KMS-11 (cell line): Measurements from ENCODE around the gene MAML2.

Source experiments
- H2AFZ ChIP-seq: fragments of 200-600 bp; sonication (generic); 2 replicates; pipeline ENCODE4 v1.6.1; 2016; ENCODE audit warnings: antibody characterized with exemption, mixed run types, low read depth
- H3K27ac ChIP-seq: fragments of 200-600 bp; sonication (generic); 2 replicates; pipeline ENCODE4 v1.6.1; 2016; ENCODE audit warnings: mild to moderate bottlenecking, mixed run types
- H3K27me3 ChIP-seq: fragments of 200-600 bp; sonication (generic); 2 replicates; pipeline ENCODE4 v1.6.1; 2017; ENCODE audit warnings: mild to moderate bottlenecking, low read depth, mixed run types, moderate library complexity; ENCODE audit not compliant: insufficient read depth
- H3K36me3 ChIP-seq: fragments of 200-600 bp; sonication (generic); 2 replicates; pipeline ENCODE4 v1.6.1; 2017; ENCODE audit warnings: mild to moderate bottlenecking, mixed run types; ENCODE audit not compliant: insufficient read depth
- H3K4me1 ChIP-seq: fragments of 200-600 bp; sonication (generic); 2 replicates; pipeline ENCODE4 v1.6.1; 2016; ENCODE audit warnings: mild to moderate bottlenecking, low read depth, mixed run types; ENCODE audit not compliant: poor library complexity, severe bottlenecking
- H3K4me2 ChIP-seq: fragments of 200-600 bp; sonication (generic); 2 replicates; pipeline ENCODE4 v1.7.0; 2016; ENCODE audit warnings: mild to moderate bottlenecking, mixed run types
- H3K4me3 ChIP-seq: fragments of 200-600 bp; sonication (generic); IDR thresholded peaks from 2 replicates; pipeline ENCODE4 v1.6.1; 2017; ENCODE audit warnings: low read depth, low read length, mixed read lengths; ENCODE audit not compliant: insufficient read depth
- H3K79me2 ChIP-seq: fragments of 200-600 bp; sonication (generic); 2 replicates; pipeline ENCODE4 v1.6.1; 2016; ENCODE audit warnings: low read depth, mixed run types; ENCODE audit not compliant: insufficient read depth
- H3K9ac ChIP-seq: fragments of 200-600 bp; sonication (generic); 2 replicates; pipeline ENCODE4 v1.6.1; 2016; ENCODE audit warnings: mild to moderate bottlenecking, mixed run types
- H4K20me1 ChIP-seq: fragments of 200-600 bp; sonication (generic); 2 replicates; pipeline ENCODE4 v1.6.1; 2016; ENCODE audit warnings: mild to moderate bottlenecking, mixed run types; ENCODE audit not compliant: insufficient read depth
- TF ChIP-seq, protein P1 (sequence below): fragments of 200-600 bp; sonication (generic); conservative IDR thresholded peaks from 2 replicates; pipeline ENCODE4 v1.6.1; 2017; ENCODE audit warnings: low read depth, mild to moderate bottlenecking, antibody characterized with exemption, low read length, moderate library complexity, mixed read lengths

The MAML2 gene

DNA sequence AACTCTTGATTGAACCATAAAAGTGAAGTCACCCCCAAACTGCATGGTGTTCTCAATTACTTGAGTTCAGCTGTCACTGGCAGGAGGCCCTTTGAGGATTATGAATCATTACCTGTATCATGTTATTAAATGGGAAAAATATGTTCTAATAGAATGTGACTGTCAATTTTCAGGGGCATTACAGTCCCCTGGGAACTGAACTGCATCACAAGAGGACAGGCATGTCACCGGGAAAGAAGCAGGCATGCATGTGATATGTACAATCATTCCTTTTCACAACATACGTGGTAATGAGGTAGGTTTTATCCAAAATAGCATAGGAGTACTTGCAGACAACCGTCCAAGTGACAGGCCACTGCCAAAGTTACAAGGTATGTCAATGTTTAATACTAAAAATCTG is 165.8 kb downstream of the MAML2 start:
- H3K4me3 ChIP-seq = no peak overlapping the region
- no peaks in the 10 kb centered on the region for H3K27me3 ChIP-seq
- no peaks in the 10 kb centered on the region for H3K4me1 ChIP-seq
- H3K4me2 ChIP-seq = no peak overlapping the region
- H4K20me1 ChIP-seq = no peaks in the 10 kb centered on the region
- H3K9ac ChIP-seq = no peak overlapping the region
- H3K36me3 ChIP-seq = no peaks in the 10 kb centered on the region
- H2AFZ ChIP-seq = no peak overlapping the region
- TF ChIP-seq, protein P1, sequence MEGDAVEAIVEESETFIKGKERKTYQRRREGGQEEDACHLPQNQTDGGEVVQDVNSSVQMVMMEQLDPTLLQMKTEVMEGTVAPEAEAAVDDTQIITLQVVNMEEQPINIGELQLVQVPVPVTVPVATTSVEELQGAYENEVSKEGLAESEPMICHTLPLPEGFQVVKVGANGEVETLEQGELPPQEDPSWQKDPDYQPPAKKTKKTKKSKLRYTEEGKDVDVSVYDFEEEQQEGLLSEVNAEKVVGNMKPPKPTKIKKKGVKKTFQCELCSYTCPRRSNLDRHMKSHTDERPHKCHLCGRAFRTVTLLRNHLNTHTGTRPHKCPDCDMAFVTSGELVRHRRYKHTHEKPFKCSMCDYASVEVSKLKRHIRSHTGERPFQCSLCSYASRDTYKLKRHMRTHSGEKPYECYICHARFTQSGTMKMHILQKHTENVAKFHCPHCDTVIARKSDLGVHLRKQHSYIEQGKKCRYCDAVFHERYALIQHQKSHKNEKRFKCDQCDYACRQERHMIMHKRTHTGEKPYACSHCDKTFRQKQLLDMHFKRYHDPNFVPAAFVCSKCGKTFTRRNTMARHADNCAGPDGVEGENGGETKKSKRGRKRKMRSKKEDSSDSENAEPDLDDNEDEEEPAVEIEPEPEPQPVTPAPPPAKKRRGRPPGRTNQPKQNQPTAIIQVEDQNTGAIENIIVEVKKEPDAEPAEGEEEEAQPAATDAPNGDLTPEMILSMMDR = no peak
- H3K27ac ChIP-seq = no peak overlapping the region
- H3K79me2 ChIP-seq = no peaks in the 10 kb centered on the region

DNA sequence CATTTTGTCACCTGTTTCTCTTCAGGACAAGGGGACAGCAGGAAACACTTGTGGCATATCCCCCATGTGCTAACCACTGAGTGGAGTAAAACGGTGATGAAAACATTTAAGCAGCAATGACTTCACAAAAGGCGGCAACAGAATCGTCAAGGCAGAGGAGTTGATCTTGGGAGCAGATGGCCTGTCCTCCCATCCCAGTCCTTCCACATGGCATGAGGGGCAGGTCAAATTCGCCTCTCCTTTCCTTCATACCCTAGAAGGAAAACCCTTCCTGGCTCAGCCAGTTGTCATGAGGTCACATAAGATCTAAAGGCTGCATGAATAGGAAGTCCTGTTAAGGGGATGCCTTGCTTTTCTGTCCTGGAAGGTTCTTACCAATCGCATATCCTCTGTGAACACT is 169.1 kb downstream of the MAML2 start:
- no peak overlapping the region for H3K27ac ChIP-seq
- H3K4me3 ChIP-seq = no peak overlapping the region
- TF ChIP-seq, protein P1 = no peak
- no peaks in the 10 kb centered on the region for H3K36me3 ChIP-seq
- no peaks in the 10 kb centered on the region for H3K27me3 ChIP-seq
- H4K20me1 ChIP-seq = no peaks in the 10 kb centered on the region
- H3K79me2 ChIP-seq = no peaks in the 10 kb centered on the region
- no peak overlapping the region for H3K9ac ChIP-seq
- no peak overlapping the region for H2AFZ ChIP-seq
- no peaks in the 10 kb centered on the region for H3K4me1 ChIP-seq
- no peak overlapping the region for H3K4me2 ChIP-seq

DNA sequence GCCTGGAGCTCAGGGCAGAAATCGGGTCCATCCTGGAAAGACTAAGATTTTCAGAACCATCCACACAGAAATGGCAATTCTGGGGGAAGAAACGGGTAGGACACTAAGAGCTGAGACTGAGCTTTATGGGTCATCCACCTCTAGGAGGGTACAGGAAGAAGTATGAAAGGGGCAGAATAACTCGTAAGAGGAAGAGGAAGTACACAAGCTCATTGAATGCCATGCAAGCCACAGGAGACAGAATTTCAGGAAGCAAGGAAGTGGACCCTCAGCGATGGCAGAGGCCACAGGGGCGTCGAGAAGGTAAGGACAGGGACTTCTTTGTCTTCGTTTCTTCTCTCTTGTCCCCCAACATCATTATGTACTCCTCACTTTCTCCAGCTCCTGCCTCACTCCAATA is 169.6 kb downstream of the MAML2 start:
- Histone ChIP-seq H4K20me1 (no peaks in the 10 kb centered on the region), H3K4me3 (no peak overlapping the region), H3K27ac (no peak overlapping the region), H3K79me2 (no peaks in the 10 kb centered on the region), H2AFZ (no peak overlapping the region), H3K27me3 (no peaks in the 10 kb centered on the region), H3K36me3 (no peaks in the 10 kb centered on the region), H3K4me1 (no peaks in the 10 kb centered on the region), H3K9ac (no peak overlapping the region), H3K4me2 (no peak overlapping the region)
- TF ChIP-seq, protein P1 = no peak

DNA sequence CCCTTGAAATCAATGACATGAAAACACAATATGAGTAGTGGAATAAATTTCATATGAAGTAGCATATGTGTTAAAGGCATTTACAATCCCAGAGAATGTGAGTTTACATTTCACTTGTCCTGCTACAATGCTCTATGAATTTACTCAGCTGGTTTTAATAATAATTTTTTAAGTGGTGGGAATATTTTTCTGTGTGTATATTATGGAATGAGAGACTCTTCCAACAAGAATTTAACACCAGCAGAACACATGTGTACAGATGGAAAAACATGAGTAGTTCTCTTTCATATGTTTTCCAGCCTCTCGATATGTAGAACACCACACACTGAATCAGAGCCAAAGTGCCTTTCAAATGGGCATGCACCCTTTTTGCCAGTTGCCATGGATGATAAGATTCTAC is 170.4 kb downstream of the MAML2 start:
- Histone ChIP-seq H3K27me3 (no peaks in the 10 kb centered on the region), H3K27ac (no peak overlapping the region), H2AFZ (no peak overlapping the region), H3K9ac (no peak overlapping the region), H3K36me3 (no peaks in the 10 kb centered on the region), H3K4me1 (no peaks in the 10 kb centered on the region), H3K4me2 (no peak overlapping the region), H3K4me3 (no peak overlapping the region), H3K79me2 (no peaks in the 10 kb centered on the region), H4K20me1 (no peaks in the 10 kb centered on the region)
- TF ChIP-seq, protein P1 = no peak

DNA sequence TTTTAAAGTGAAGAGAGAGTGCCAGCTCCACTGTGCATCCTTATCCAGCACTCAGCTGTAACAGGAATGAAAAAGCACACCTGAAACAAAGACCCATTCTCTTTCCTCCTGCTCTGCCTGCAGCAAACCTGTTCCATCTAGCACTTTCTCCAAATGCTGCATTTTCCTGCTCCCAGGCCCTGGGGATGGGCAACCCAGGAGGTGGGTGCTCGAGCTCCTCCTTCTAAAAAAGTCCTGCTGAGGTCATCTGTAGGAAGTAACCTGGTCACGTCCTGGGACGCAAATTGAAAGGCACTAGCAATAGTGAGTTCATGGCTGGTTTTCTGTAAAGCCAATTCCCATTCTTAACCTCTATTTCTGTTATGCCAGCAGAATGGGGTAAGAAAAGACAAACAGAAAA is 173.7 kb downstream of the MAML2 start:
- no peaks in the 10 kb centered on the region for H3K4me1 ChIP-seq
- no peak overlapping the region for H2AFZ ChIP-seq
- no peak overlapping the region for H3K27ac ChIP-seq
- no peaks in the 10 kb centered on the region for H3K79me2 ChIP-seq
- no peak overlapping the region for H3K4me3 ChIP-seq
- H3K4me2 ChIP-seq = no peak overlapping the region
- TF ChIP-seq, protein P1 = no peak
- H3K36me3 ChIP-seq = no peaks in the 10 kb centered on the region
- H3K27me3 ChIP-seq = no peaks in the 10 kb centered on the region
- H4K20me1 ChIP-seq = no peaks in the 10 kb centered on the region
- no peak overlapping the region for H3K9ac ChIP-seq
